Liver (tissue), 9 donors: ENCODE data around the gene CLIC5. TPM values are rescaled to one million over a fixed set of nuclear protein-coding genes. Genes with fewer than 3 reads are reported as not detected.

Source experiments
- DNase-seq: peaks from one replicate; pipeline ENCODE4 v3.0.0-alpha.2; 2017; ENCODE audit warnings: low spot score
- H3K27ac ChIP-seq, 2 donors: one replicate each; pipeline ENCODE4 v1.7.0; 2013; ENCODE audit warnings: inconsistent platforms in 2 of 2, low read length in 2 of 2, control low read depth in 1 of 2, low read depth in 1 of 2, mild to moderate bottlenecking in 1 of 2
- H3K27me3 ChIP-seq, 4 donors: one replicate each; pipeline versions ENCODE4 v1.6.1 to v1.7.0; 2013; ENCODE audit warnings: low read length in 3 of 4, inconsistent platforms in 1 of 4, mild to moderate bottlenecking in 1 of 4, moderate library complexity in 1 of 4; ENCODE audit not compliant: control insufficient read depth in 4 of 4, insufficient read depth in 4 of 4
- H3K36me3 ChIP-seq, 4 donors: one replicate each; pipeline versions ENCODE4 v1.6.1 to v1.7.0; 2013; ENCODE audit warnings: low read length in 3 of 4, mild to moderate bottlenecking in 3 of 4, low read depth in 1 of 4, moderate library complexity in 1 of 4; ENCODE audit not compliant: control insufficient read depth in 4 of 4, insufficient read depth in 3 of 4
- H3K4me1 ChIP-seq, 4 donors: one replicate each; pipeline versions ENCODE4 v1.6.1 to v1.7.0; 2013; ENCODE audit warnings: low read length in 3 of 4, mild to moderate bottlenecking in 3 of 4, moderate library complexity in 1 of 4; ENCODE audit not compliant: control insufficient read depth in 4 of 4, insufficient read depth in 4 of 4
- H3K4me3 ChIP-seq, 3 donors: one replicate each; pipeline versions ENCODE4 v1.6.1 to v1.7.0; 2013; ENCODE audit warnings: low read length in 3 of 3, control low read depth in 1 of 3, low read depth in 1 of 3, mild to moderate bottlenecking in 1 of 3
- H3K9ac ChIP-seq, 2 donors: one replicate each; pipeline ENCODE4 v1.7.0; 2013; ENCODE audit warnings: low read length in 2 of 2, mild to moderate bottlenecking in 2 of 2, moderate library complexity in 2 of 2, control low read depth in 1 of 2, low read depth in 1 of 2
- H3K9me3 ChIP-seq, 4 donors: one replicate each; pipeline versions ENCODE4 v1.6.1 to v1.7.0; 2013; ENCODE audit warnings: low read length in 3 of 4; ENCODE audit not compliant: control insufficient read depth in 4 of 4
- CTCF ChIP-seq: fragments of 150-350 bp; IDR thresholded peaks from 2 replicates; pipeline ENCODE4 v1.5.1; 2017; ENCODE audit warnings: improper control_type of control experiment, low read depth, low read length; ENCODE audit not compliant: missing input control
- EGR1 ChIP-seq, 2 donors: IDR thresholded peaks; 2 replicates each; pipeline ENCODE4 v1.6.1; 2016 to 2018; ENCODE audit warnings: antibody characterized with exemption in 2 of 2, low read depth in 2 of 2
- FOXA1 ChIP-seq: IDR thresholded peaks from 2 replicates; pipeline ENCODE4 v1.6.1; 2016; ENCODE audit warnings: antibody characterized with exemption
- GABPA ChIP-seq, 2 donors: IDR thresholded peaks in 1 of 2; conservative IDR thresholded peaks in 1 of 2; 2 replicates each; pipeline ENCODE4 v1.6.1; 2016; ENCODE audit warnings: antibody characterized with exemption in 2 of 2, mild to moderate bottlenecking in 1 of 2, moderate library complexity in 1 of 2
- HNF4A ChIP-seq, 2 donors: conservative IDR thresholded peaks; 2 replicates each; pipeline ENCODE4 v1.6.1; 2016; ENCODE audit warnings: antibody characterized with exemption in 2 of 2, mild to moderate bottlenecking in 2 of 2
- HNF4G ChIP-seq: IDR thresholded peaks from 2 replicates; pipeline ENCODE4 v1.6.1; 2016; ENCODE audit warnings: antibody characterized with exemption
- JUND ChIP-seq, 2 donors: IDR thresholded peaks; 2 replicates each; pipeline ENCODE4 v1.6.1; 2016; ENCODE audit warnings: antibody characterized with exemption in 2 of 2
- MAX ChIP-seq: IDR thresholded peaks from 2 replicates; pipeline ENCODE4 v1.6.1; 2016; ENCODE audit warnings: antibody characterized with exemption
- NR2F2 ChIP-seq: IDR thresholded peaks from 2 replicates; pipeline ENCODE4 v1.6.1; 2016; ENCODE audit warnings: antibody characterized with exemption
- RAD21 ChIP-seq, 2 donors: IDR thresholded peaks; 2 replicates each; pipeline ENCODE4 v1.6.1; 2016; ENCODE audit warnings: antibody characterized with exemption in 2 of 2, mild to moderate bottlenecking in 2 of 2
- RXRA ChIP-seq, 2 donors: IDR thresholded peaks; 2 replicates each; pipeline ENCODE4 v1.6.1; 2017 to 2018; ENCODE audit warnings: antibody characterized with exemption in 2 of 2, mild to moderate bottlenecking in 1 of 2
- SP1 ChIP-seq: IDR thresholded peaks from 2 replicates; pipeline ENCODE4 v1.6.1; 2018; ENCODE audit warnings: antibody characterized with exemption, mild to moderate bottlenecking
- TAF1 ChIP-seq: conservative IDR thresholded peaks from 2 replicates; pipeline ENCODE4 v1.6.1; 2016; ENCODE audit warnings: antibody characterized with exemption, mild to moderate bottlenecking
- YY1 ChIP-seq: IDR thresholded peaks from 2 replicates; pipeline ENCODE4 v1.6.1; 2016; ENCODE audit warnings: antibody characterized with exemption, mild to moderate bottlenecking
- ZBTB33 ChIP-seq: IDR thresholded peaks from 2 replicates; pipeline ENCODE4 v1.6.1; 2016; ENCODE audit warnings: antibody characterized with exemption
- WGBS: extraction: QIAGEN DNeasy Blood & Tissue Kit; methylation state at CpG from one replicate; pipeline ENCODE4 v1.1.7; 2013; 5-methylcytosine and 5-hydroxymethylcytosine counted together
- polyA plus RNA-seq, 2 donors: library from polyadenylated mRNA; stranded (reverse) in 1 of 2; unstranded in 1 of 2; fragments of 200-250 nt in 1 of 2; fragments of >200 nt in 1 of 2; fragmentation: Nextera tagmentation in 1 of 2; extraction: Ambion mirVana in 1 of 2; gene quantifications; one replicate each; pipeline versions ENCODE4 v1.2.1 to v1.2.3, GENCODE V29; 2013 to 2015
- total RNA-seq, 2 donors: library from RNA; depleted of rRNA; stranded (reverse); fragments of >200 nt; gene quantifications; one replicate each; pipeline ENCODE4 v1.2.3, GENCODE V29; 2014
- TF ChIP-seq, protein P1 (sequence below): IDR thresholded peaks from 2 replicates; pipeline ENCODE4 v1.6.1; 2016; ENCODE audit warnings: antibody characterized with exemption
- TF ChIP-seq, protein P2 (sequence below): IDR thresholded peaks from 2 replicates; pipeline ENCODE4 v1.6.1; 2016; ENCODE audit warnings: antibody characterized with exemption, mild to moderate bottlenecking
- donor health status: healthy.
- donor health status: healthy.
- donor health status: healthy.
- donor health status: healthy.
- donor health status: healthy.

The CLIC5 gene
- total and polyA plus RNA-seq, 4 donors = 0.05 to 0.33 (median 0.14) TPM

DNA sequence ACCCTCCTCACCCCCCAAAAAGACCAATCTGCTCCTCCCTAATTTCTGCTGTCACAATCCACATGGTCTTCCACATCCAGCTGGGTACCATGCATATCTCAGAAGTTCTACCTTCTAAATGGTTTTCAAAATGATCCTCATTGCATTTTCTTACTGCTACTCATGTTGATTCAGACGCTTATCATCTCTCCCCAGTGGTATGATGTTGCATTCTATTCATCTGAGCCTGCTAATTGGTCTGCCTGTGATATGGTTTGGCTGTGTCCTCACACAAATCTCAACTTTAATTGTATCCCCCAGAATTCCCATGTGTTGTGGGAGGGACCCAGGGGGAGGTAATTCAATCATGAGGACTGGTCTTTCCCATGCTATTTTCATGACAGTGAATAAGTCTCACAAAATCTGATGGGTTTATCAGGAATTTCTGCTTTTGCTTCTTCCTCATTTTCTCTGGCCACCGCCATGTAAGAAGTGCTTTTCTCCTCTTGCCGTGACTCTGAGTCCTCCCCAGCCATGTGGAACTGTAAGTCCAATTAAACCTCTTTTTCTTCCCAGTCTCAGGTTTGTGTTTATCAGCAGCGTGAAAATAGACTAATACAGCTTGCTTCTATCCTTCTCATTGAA is 41.4 kb upstream of the CLIC5 start:
- Histone ChIP-seq H3K27ac (no peak overlapping the region), H3K4me1 (peaks cover 4 to 16% (median 8%) of the 10 kb centered on the region in 4 donors), H3K36me3 (no peaks in the 10 kb centered on the region), H3K27me3 (no peaks in the 10 kb centered on the region), H3K9ac (no peak overlapping the region), H3K4me3 (no peak overlapping the region), H3K9me3 (no peaks in the 10 kb centered on the region)
- TF ChIP-seq MAX (no peak), FOXA1 (no peak), HNF4G (no peak), JUND (IDR thresholded peaks at IDR 0.05) (no peak), TAF1 (no peak), NR2F2 (no peak), SP1 (no peak), GABPA (IDR thresholded peaks at IDR 0.05 in 1 of 2, conservative IDR thresholded peaks at IDR 0.05 in 1 of 2) (no peak), CTCF (no peak), RXRA (IDR thresholded peaks at IDR 0.05) (no peak), YY1 (no peak), ZBTB33 (no peak), EGR1 (IDR thresholded peaks at IDR 0.05; ENCODE audit: low read depth in 2 of 2) (no peak), HNF4A (conservative IDR thresholded peaks at IDR 0.05) (no peak), RAD21 (IDR thresholded peaks at IDR 0.05) (no peak)
- TF ChIP-seq, protein P1, sequence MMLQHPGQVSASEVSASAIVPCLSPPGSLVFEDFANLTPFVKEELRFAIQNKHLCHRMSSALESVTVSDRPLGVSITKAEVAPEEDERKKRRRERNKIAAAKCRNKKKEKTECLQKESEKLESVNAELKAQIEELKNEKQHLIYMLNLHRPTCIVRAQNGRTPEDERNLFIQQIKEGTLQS = no peak
- TF ChIP-seq, protein P2, sequence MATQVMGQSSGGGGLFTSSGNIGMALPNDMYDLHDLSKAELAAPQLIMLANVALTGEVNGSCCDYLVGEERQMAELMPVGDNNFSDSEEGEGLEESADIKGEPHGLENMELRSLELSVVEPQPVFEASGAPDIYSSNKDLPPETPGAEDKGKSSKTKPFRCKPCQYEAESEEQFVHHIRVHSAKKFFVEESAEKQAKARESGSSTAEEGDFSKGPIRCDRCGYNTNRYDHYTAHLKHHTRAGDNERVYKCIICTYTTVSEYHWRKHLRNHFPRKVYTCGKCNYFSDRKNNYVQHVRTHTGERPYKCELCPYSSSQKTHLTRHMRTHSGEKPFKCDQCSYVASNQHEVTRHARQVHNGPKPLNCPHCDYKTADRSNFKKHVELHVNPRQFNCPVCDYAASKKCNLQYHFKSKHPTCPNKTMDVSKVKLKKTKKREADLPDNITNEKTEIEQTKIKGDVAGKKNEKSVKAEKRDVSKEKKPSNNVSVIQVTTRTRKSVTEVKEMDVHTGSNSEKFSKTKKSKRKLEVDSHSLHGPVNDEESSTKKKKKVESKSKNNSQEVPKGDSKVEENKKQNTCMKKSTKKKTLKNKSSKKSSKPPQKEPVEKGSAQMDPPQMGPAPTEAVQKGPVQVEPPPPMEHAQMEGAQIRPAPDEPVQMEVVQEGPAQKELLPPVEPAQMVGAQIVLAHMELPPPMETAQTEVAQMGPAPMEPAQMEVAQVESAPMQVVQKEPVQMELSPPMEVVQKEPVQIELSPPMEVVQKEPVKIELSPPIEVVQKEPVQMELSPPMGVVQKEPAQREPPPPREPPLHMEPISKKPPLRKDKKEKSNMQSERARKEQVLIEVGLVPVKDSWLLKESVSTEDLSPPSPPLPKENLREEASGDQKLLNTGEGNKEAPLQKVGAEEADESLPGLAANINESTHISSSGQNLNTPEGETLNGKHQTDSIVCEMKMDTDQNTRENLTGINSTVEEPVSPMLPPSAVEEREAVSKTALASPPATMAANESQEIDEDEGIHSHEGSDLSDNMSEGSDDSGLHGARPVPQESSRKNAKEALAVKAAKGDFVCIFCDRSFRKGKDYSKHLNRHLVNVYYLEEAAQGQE = no peak
- WGBS = 94% methylated on average over 4 of the region's 4 CpGs
- no peak for DNase-seq
